K562 (cell line): Measurements from ENCODE around the gene PRDX6. TPM values are rescaled to one million over a fixed set of nuclear protein-coding genes. Genes with fewer than 3 reads are reported as not detected.

Experiments used
- ARID2 ChIP-seq: fragments of 450-650 bp; IDR thresholded peaks from 2 replicates; pipeline ENCODE4 v1.6.1; 2017; ENCODE audit warnings: antibody characterized with exemption, mild to moderate bottlenecking
- BMI1 ChIP-seq: fragments of 150-350 bp; IDR thresholded peaks from 2 replicates; pipeline ENCODE4 v1.6.1; 2014; ENCODE audit warnings: low read length
- CHAMP1 ChIP-seq: fragments of 450-650 bp; IDR thresholded peaks from 2 replicates; pipeline ENCODE4 v1.6.1; 2016; ENCODE audit warnings: mild to moderate bottlenecking
- COPS2 ChIP-seq: fragments of 450-650 bp; conservative IDR thresholded peaks from 2 replicates; pipeline ENCODE4 v1.6.1; 2016; ENCODE audit warnings: mild to moderate bottlenecking, moderate library complexity
- CREBBP ChIP-seq: IDR thresholded peaks from one replicate; pipeline ENCODE4 v1.6.1; 2012; ENCODE audit warnings: low read depth, mild to moderate bottlenecking, control low read depth, inconsistent platforms, low read length
- ELK1 ChIP-seq: sonication (generic); formaldehyde crosslinking; IDR thresholded peaks from 2 replicates; pipeline ENCODE4 v1.8.1; 2022; ENCODE audit warnings: missing genetic modification reagents
- GABPA ChIP-seq: fragments of 200-800 bp; sonication (Bioruptor generic); conservative IDR thresholded peaks from 2 replicates; pipeline ENCODE4 v1.6.1; 2016; ENCODE audit warnings: low read depth, missing genetic modification characterization, missing compliant biosample characterization
- HNRNPL ChIP-seq: fragments of 200-400 bp; formaldehyde crosslinking; IDR thresholded peaks from 2 replicates; pipeline ENCODE4 v1.6.1; 2017; ENCODE audit warnings: low read depth, mild to moderate bottlenecking, low read length
- NCOA2 ChIP-seq, 2 experiments: fragments of 450-650 bp; IDR thresholded peaks; 2 replicates each; pipeline ENCODE4 v1.6.1; 2018; ENCODE audit warnings: mild to moderate bottlenecking in 2 of 2, moderate library complexity in 1 of 2; ENCODE audit not compliant: partially characterized antibody in 2 of 2
- RUNX1 ChIP-seq: sonication (generic); IDR thresholded peaks from 2 replicates; pipeline ENCODE4 v1.6.1; 2016; ENCODE audit warnings: antibody characterized with exemption, low read depth
- SETDB1 ChIP-seq: IDR thresholded peaks from one replicate; pipeline ENCODE4 v1.6.1; 2012; ENCODE audit warnings: low read length, control low read depth, inconsistent platforms
- SRSF3 ChIP-seq: fragments of 200-400 bp; formaldehyde crosslinking; IDR thresholded peaks from 2 replicates; pipeline ENCODE4 v1.6.1; 2016; ENCODE audit warnings: mild to moderate bottlenecking, low read length, moderate library complexity; ENCODE audit not compliant: insufficient read depth
- STAT6 ChIP-seq: sonication (generic); formaldehyde crosslinking; IDR thresholded peaks from 2 replicates; pipeline ENCODE4 v1.8.1; 2023; ENCODE audit warnings: mild to moderate bottlenecking, missing genetic modification reagents
- TFE3 ChIP-seq: fragments of 450-650 bp; formaldehyde crosslinking; IDR thresholded peaks from 2 replicates; pipeline ENCODE4 v1.4.0; 2020; ENCODE audit warnings: mild to moderate bottlenecking, mixed read lengths
- ZNF584 ChIP-seq: fragments of 200-800 bp; sonication (Bioruptor generic); IDR thresholded peaks from 2 replicates; pipeline ENCODE4 v1.6.1; 2016; ENCODE audit warnings: low read depth, mild to moderate bottlenecking, missing genetic modification characterization, missing compliant biosample characterization
- polyA plus RNA-seq, 8 experiments: library from polyadenylated mRNA; depleted of rRNA in 4 of 8; stranded (reverse) in 5 of 8; unstranded in 3 of 8; fragments of >200 nt; fragmentation: Nextera tagmentation in 2 of 8; fragmentation: Illumina TruSeq in 1 of 8; extraction: Ambion mirVana in 2 of 8; extraction: Trizol in 1 of 8; gene quantifications; 2 replicates each; pipeline versions ENCODE4 v1.2.1 to v1.2.3, GENCODE V29; 2011 to 2014; ENCODE audit warnings: inconsistent platforms in 1 of 8, missing spikeins in 1 of 8
- total RNA-seq, 7 experiments: library from RNA; depleted of rRNA in 6 of 7; stranded (reverse); fragments of >200 nt in 6 of 7; fragmentation: Illumina TruSeq in 2 of 7; extraction: Trizol in 2 of 7; gene quantifications; 2 replicates each; pipeline versions ENCODE4 v1.2.1 to v1.2.3, GENCODE V29; 2011 to 2021; ENCODE audit warnings: low replicate concordance in 1 of 7

PRDX6 gene
- total and polyA plus RNA-seq, 9 of the 15 experiments (the other 6 are each of a cell fraction or from before 2014, with no cell fraction given): 277 to 1,082 (median 610) TPM

GRCh38 chr1:173477286-173478093 is at the start of gene PRDX6 (continued):
- TF ChIP-seq STAT6 (peak; percentile 74; the same call in 1 of the 2 replicates), ARID2 (peak; percentile 50; the same call in 1 of the 2 replicates), COPS2 (no peak), ZNF584 (no peak), CHAMP1 (no peak), NCOA2 (IDR thresholded peaks at IDR 0.05; ENCODE audit: partially characterized antibody in 2 of 2) (no peak), RUNX1 (no peak), TFE3 (no peak), GABPA (tag) (peak; percentile 51; the same call in 1 of the 2 replicates), SETDB1 (no peak), HNRNPL (peak; percentile 61; the same call in 1 of the 2 replicates), SRSF3 (no peak), BMI1 (no peak), ELK1 (CRISPR knock-in tag) (no peak), CREBBP (no peak)
